GM18951 (cell line): ENCODE measurements around the gene NR6A1.

Source experiments
- POLR2A ChIP-seq: IDR thresholded peaks from 4 replicates; pipeline ENCODE4 v1.6.1; 2011; ENCODE audit warnings: mild to moderate bottlenecking; ENCODE audit not compliant: insufficient read length, insufficient read depth; ENCODE audit errors: extremely low read depth
- in situ Hi-C: fragments of 300-500 bp; cut with MboI; formaldehyde crosslinking; loops from one replicate; pipeline ENCODE4 v1.12.0; 2022; ENCODE audit warnings: low sequenced_read_pairs, mixed read lengths, inconsistent platforms; ENCODE audit not compliant: unreplicated experiment

NR6A1 gene

GRCh38 chr9:124639637-124640036 lies 131.5 kb downstream of the NR6A1 start:
- no peak for TF ChIP-seq POLR2A
- in situ Hi-C loops: no loop called here

GRCh38 chr9:124635285-124635684 lies 135.8 kb downstream of the NR6A1 start:
- no peak for TF ChIP-seq POLR2A
- in situ Hi-C loops: no loop called here

GRCh38 chr9:124632077-124632621 lies 139.0 kb downstream of the NR6A1 start:
- no peak for TF ChIP-seq POLR2A
- in situ Hi-C loops: no loop called here

- in situ Hi-C loops: no loop called here
- no peak for TF ChIP-seq POLR2A
These were observed 139.8 kb downstream of the NR6A1 start for GRCh38 chr9:124631326-124631725.

- TF ChIP-seq POLR2A: no peak
- in situ Hi-C loops: no loop called here
These were observed 141.5 kb downstream of the NR6A1 start for GRCh38 chr9:124629600-124629999.

GRCh38 chr9:124628741-124629140 lies 142.4 kb downstream of the NR6A1 start:
- in situ Hi-C loops: no loop called here
- no peak for TF ChIP-seq POLR2A

- TF ChIP-seq POLR2A: no peak
- in situ Hi-C loops: no loop called here
These were observed 144.8 kb downstream of the NR6A1 start for GRCh38 chr9:124626276-124626675.

- TF ChIP-seq POLR2A: no peak
- in situ Hi-C loops: no loop called here
These were observed 146.0 kb downstream of the NR6A1 start for GRCh38 chr9:124625087-124625486.

- in situ Hi-C loops: no loop called here
These were observed 146.4 kb downstream of the NR6A1 start for GRCh38 chr9:124624735-124624992.

GRCh38 chr9:124623966-124624734 lies 147.0 kb downstream of the NR6A1 start:
- in situ Hi-C loops: no loop called here
- no peak for TF ChIP-seq POLR2A

More at GRCh38 chr9:124624735-124624992, 146.4 kb downstream of the NR6A1 start:
- no peak for TF ChIP-seq POLR2A

- no peak for TF ChIP-seq POLR2A
- in situ Hi-C loops: no loop called here
These were observed 148.2 kb downstream of the NR6A1 start for GRCh38 chr9:124622882-124623281.

- in situ Hi-C loops: no loop called here
- TF ChIP-seq POLR2A: no peak
These were observed 149.5 kb downstream of the NR6A1 start for GRCh38 chr9:124621371-124622328.

GRCh38 chr9:124618476-124618875 lies 152.6 kb downstream of the NR6A1 start:
- TF ChIP-seq POLR2A: no peak
- in situ Hi-C loops: loop anchor here (5.0 kb wide), 1 partner anchor 94 kb away; no protein-coding TSS in a partner anchor
